Astrocyte (in vitro differentiated cells and primary cell): Measurements from ENCODE around the gene SPSB3.

Experiments used
- CTCF ChIP-seq: IDR thresholded peaks from 2 replicates; pipeline ENCODE4 v1.5.1; 2011; ENCODE audit warnings: low read depth, mild to moderate bottlenecking, inconsistent platforms, low read length, moderate library complexity; ENCODE audit not compliant: insufficient read depth
- EZH2 ChIP-seq: IDR thresholded peaks from 2 replicates; pipeline ENCODE4 v1.6.1; 2012; ENCODE audit warnings: mild to moderate bottlenecking, low read length, inconsistent platforms; ENCODE audit not compliant: insufficient read depth

GRCh38 chr16:1794908-1795666 is 12.7 kb upstream of the SPSB3 start:
- TF ChIP-seq CTCF, result no peak
- no peak for TF ChIP-seq EZH2
